ENCODE measurements around the gene ACRV1.

DNA sequence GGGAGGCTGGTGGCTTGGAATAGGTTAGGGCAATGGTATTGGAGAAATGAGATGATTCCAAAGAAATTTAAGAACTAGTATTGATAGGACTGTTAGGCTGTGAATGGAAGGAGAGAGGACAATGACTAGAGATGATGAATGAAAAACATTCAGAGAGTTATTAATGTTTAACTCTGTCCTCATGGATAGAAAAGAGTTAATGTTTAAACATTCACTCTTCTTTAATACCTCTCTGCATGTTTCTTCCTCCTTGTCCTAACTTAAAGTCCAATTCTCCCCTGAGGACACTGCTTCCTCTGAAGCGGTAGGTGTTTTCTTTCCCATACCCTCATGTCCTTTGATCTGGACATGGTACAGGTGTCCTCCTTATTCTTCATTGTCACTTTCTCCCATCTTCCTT, 42.3 kb downstream of the ACRV1 start:
- TF ChIP-seq, protein P1, sequence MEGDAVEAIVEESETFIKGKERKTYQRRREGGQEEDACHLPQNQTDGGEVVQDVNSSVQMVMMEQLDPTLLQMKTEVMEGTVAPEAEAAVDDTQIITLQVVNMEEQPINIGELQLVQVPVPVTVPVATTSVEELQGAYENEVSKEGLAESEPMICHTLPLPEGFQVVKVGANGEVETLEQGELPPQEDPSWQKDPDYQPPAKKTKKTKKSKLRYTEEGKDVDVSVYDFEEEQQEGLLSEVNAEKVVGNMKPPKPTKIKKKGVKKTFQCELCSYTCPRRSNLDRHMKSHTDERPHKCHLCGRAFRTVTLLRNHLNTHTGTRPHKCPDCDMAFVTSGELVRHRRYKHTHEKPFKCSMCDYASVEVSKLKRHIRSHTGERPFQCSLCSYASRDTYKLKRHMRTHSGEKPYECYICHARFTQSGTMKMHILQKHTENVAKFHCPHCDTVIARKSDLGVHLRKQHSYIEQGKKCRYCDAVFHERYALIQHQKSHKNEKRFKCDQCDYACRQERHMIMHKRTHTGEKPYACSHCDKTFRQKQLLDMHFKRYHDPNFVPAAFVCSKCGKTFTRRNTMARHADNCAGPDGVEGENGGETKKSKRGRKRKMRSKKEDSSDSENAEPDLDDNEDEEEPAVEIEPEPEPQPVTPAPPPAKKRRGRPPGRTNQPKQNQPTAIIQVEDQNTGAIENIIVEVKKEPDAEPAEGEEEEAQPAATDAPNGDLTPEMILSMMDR (IDR thresholded peaks at IDR 0.05): no peak
- no peak for TF ChIP-seq POLR2AphosphoS5 (IDR thresholded peaks at IDR 0.05)
- no peak for TF ChIP-seq POLR2A (IDR thresholded peaks at IDR 0.05)

Measured in prostate gland (tissue), 2 donors.